ENCODE measurements around the gene DHH.

DHH gene

GRCh38 chr12:49050507-49051372 lies 43.9 kb downstream of the DHH start:
- no peak for DNase-seq (ENCODE audit: low spot score)

- no peak for DNase-seq (ENCODE audit: low spot score)
Observed at GRCh38 chr12:49049566-49050224, 44.9 kb downstream of the DHH start.

GRCh38 chr12:49048953-49049352 lies 45.6 kb downstream of the DHH start:
- no peak for DNase-seq (ENCODE audit: low spot score)

- DNase-seq (ENCODE audit: low spot score) = no peak
Observed at GRCh38 chr12:49046129-49046895, 48.3 kb downstream of the DHH start.

- DNase-seq (ENCODE audit: low spot score) = no peak
Observed at GRCh38 chr12:49044660-49045059, 49.9 kb downstream of the DHH start.

- DNase-seq (ENCODE audit: low spot score) = no peak
Observed at GRCh38 chr12:49043856-49044258, 50.7 kb downstream of the DHH start.

GRCh38 chr12:49043241-49043640 lies 51.4 kb downstream of the DHH start:
- DNase-seq (ENCODE audit: low spot score) = no peak

- DNase-seq (ENCODE audit: low spot score) = no peak
Observed at GRCh38 chr12:49041881-49042484, 52.6 kb downstream of the DHH start.

- no peak for DNase-seq (ENCODE audit: low spot score)
Observed at GRCh38 chr12:49041036-49041880, 53.3 kb downstream of the DHH start.

GRCh38 chr12:49040364-49040855 lies 54.2 kb downstream of the DHH start:
- no peak for DNase-seq (ENCODE audit: low spot score)

- no peak for DNase-seq (ENCODE audit: low spot score)
Observed at GRCh38 chr12:49039421-49040363, 54.9 kb downstream of the DHH start.

GRCh38 chr12:49038291-49038955 lies 56.2 kb downstream of the DHH start:
- no peak for DNase-seq (ENCODE audit: low spot score)

- no peak for DNase-seq (ENCODE audit: low spot score)
Observed at GRCh38 chr12:49037947-49038237, 56.7 kb downstream of the DHH start.

- no peak for DNase-seq (ENCODE audit: low spot score)
Observed at GRCh38 chr12:49037111-49037946, 57.3 kb downstream of the DHH start.
